Osteoblast (primary cell): ENCODE data around the gene SH3D21. TPM values are rescaled to one million over a fixed set of nuclear protein-coding genes. Genes with fewer than 3 reads are reported as not detected.

ENCODE experiments used
- DNase-seq: peaks from one replicate; pipeline ENCODE4 v3.0.0; 2011; ENCODE audit warnings: low spot score, mixed read lengths; ENCODE audit not compliant: insufficient read length; ENCODE audit errors: missing footprints
- H2AFZ ChIP-seq: 2 replicates; pipeline ENCODE4 v1.6.0; 2011; ENCODE audit warnings: mild to moderate bottlenecking, low read length
- H3K27ac ChIP-seq: 2 replicates; pipeline ENCODE4 v1.5.1; 2011; ENCODE audit warnings: mild to moderate bottlenecking, low read depth, low read length, moderate library complexity
- H3K27me3 ChIP-seq: 2 replicates; pipeline ENCODE4 v1.6.0; 2012; ENCODE audit warnings: mild to moderate bottlenecking, control low read depth, inconsistent platforms, low read length, moderate library complexity; ENCODE audit not compliant: insufficient read depth
- H3K36me3 ChIP-seq: 2 replicates; pipeline ENCODE4 v1.5.1; 2011; ENCODE audit warnings: mild to moderate bottlenecking, low read length, control low read depth, moderate library complexity; ENCODE audit not compliant: insufficient read depth
- H3K4me1 ChIP-seq: 2 replicates; pipeline ENCODE4 v1.5.1; 2011; ENCODE audit warnings: mild to moderate bottlenecking, low read length, control low read depth, moderate library complexity; ENCODE audit not compliant: insufficient read depth
- H3K4me2 ChIP-seq: 2 replicates; pipeline ENCODE4 v1.6.0; 2011; ENCODE audit warnings: mild to moderate bottlenecking, low read length; ENCODE audit not compliant: insufficient read depth
- H3K4me3 ChIP-seq: fragments of 200-600 bp; sonication (generic); 3 replicates; pipeline ENCODE4 v1.5.1; 2012; ENCODE audit warnings: mild to moderate bottlenecking, low read length, inconsistent platforms; ENCODE audit not compliant: insufficient read depth
- H3K79me2 ChIP-seq: 2 replicates; pipeline ENCODE4 v1.6.0; 2012; ENCODE audit warnings: mild to moderate bottlenecking, low read length, control low read depth, inconsistent platforms; ENCODE audit not compliant: insufficient read depth
- H3K9me3 ChIP-seq: 2 replicates; pipeline ENCODE4 v1.5.1; 2011; ENCODE audit warnings: low read depth, low read length, control low read depth
- H4K20me1 ChIP-seq: 2 replicates; pipeline ENCODE4 v1.6.0; 2012; ENCODE audit warnings: mild to moderate bottlenecking, low read length, control low read depth; ENCODE audit not compliant: insufficient read depth
- total RNA-seq: library from RNA; depleted of rRNA; stranded (reverse); fragments of >200 nt; gene quantifications from 2 replicates; pipeline ENCODE4 v1.2.3, GENCODE V29; 2012
- TF ChIP-seq, protein P1 (sequence below): IDR thresholded peaks from 2 replicates; pipeline ENCODE4 v1.5.1; 2011; ENCODE audit warnings: mild to moderate bottlenecking, low read depth, low read length, moderate library complexity; ENCODE audit errors: extremely low read depth

The SH3D21 gene
- total RNA-seq, 1 donor, result 2.2 TPM

GRCh38 chr1:36301220-36301619 is 4.9 kb upstream of the SH3D21 start:
- peaks cover 12% of the 10 kb centered on the region for H3K4me1 ChIP-seq
- peaks cover 8% of the 10 kb centered on the region for H3K79me2 ChIP-seq
- DNase-seq, result no peak
- no peak overlapping the region for H3K4me3 ChIP-seq
- H2AFZ ChIP-seq, result no peak overlapping the region
- H4K20me1 ChIP-seq, result peaks cover 23% of the 10 kb centered on the region
- H3K27me3 ChIP-seq, result no peaks in the 10 kb centered on the region
- no peak overlapping the region for H3K4me2 ChIP-seq
- TF ChIP-seq, protein P1, sequence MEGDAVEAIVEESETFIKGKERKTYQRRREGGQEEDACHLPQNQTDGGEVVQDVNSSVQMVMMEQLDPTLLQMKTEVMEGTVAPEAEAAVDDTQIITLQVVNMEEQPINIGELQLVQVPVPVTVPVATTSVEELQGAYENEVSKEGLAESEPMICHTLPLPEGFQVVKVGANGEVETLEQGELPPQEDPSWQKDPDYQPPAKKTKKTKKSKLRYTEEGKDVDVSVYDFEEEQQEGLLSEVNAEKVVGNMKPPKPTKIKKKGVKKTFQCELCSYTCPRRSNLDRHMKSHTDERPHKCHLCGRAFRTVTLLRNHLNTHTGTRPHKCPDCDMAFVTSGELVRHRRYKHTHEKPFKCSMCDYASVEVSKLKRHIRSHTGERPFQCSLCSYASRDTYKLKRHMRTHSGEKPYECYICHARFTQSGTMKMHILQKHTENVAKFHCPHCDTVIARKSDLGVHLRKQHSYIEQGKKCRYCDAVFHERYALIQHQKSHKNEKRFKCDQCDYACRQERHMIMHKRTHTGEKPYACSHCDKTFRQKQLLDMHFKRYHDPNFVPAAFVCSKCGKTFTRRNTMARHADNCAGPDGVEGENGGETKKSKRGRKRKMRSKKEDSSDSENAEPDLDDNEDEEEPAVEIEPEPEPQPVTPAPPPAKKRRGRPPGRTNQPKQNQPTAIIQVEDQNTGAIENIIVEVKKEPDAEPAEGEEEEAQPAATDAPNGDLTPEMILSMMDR, result no peak
- no peaks in the 10 kb centered on the region for H3K9me3 ChIP-seq
- peaks cover 79% of the 10 kb centered on the region for H3K36me3 ChIP-seq
- H3K27ac ChIP-seq, result peak overlapping the region; percentile 58

GRCh38 chr1:36303244-36303643 is 2.9 kb upstream of the SH3D21 start:
- peaks cover 61% of the 10 kb centered on the region for H3K36me3 ChIP-seq
- peaks cover 21% of the 10 kb centered on the region for H3K4me1 ChIP-seq
- DNase-seq, result no peak
- no peak overlapping the region for H3K4me2 ChIP-seq
- H3K27ac ChIP-seq, result no peak overlapping the region
- H3K27me3 ChIP-seq, result no peaks in the 10 kb centered on the region
- no peaks in the 10 kb centered on the region for H3K9me3 ChIP-seq
- TF ChIP-seq, protein P1, result no peak
- H3K79me2 ChIP-seq, result peaks cover 4% of the 10 kb centered on the region
- H2AFZ ChIP-seq, result no peak overlapping the region
- H3K4me3 ChIP-seq, result no peak overlapping the region
- H4K20me1 ChIP-seq, result peaks cover 23% of the 10 kb centered on the region

GRCh38 chr1:36303650-36304360 is 2.4 kb upstream of the SH3D21 start:
- H3K4me1 ChIP-seq, result peaks cover 21% of the 10 kb centered on the region
- peaks cover 55% of the 10 kb centered on the region for H3K36me3 ChIP-seq
- TF ChIP-seq, protein P1, result no peak
- peak; percentile 76 for DNase-seq
- H2AFZ ChIP-seq, result no peak overlapping the region
- no peak overlapping the region for H3K4me3 ChIP-seq
- peaks cover 23% of the 10 kb centered on the region for H4K20me1 ChIP-seq
- H3K79me2 ChIP-seq, result peaks cover 1% of the 10 kb centered on the region
- no peaks in the 10 kb centered on the region for H3K9me3 ChIP-seq
- no peak overlapping the region for H3K4me2 ChIP-seq
- no peak overlapping the region for H3K27ac ChIP-seq
- H3K27me3 ChIP-seq, result no peaks in the 10 kb centered on the region

DNA sequence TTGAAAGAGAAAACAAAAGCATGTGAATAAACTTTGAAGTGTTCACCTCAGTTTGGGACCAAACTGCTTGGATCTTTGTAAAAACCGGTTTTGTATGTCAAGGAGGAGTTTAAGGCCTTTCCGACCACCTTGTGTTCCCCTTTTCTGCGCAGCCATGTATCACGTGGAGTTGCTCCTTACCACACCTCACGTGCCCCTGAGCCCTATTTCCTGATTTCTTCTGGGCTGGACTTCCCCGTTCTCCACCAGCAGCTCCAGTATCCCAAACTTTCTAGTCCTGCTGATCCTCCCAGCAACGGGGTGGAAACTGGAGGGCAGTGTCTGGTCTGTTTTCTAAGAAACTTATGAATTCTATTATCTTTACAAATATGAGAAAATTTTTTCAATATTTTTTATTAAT is 1.6 kb upstream of the SH3D21 start:
- no peak overlapping the region for H3K27ac ChIP-seq
- peaks cover 54% of the 10 kb centered on the region for H3K36me3 ChIP-seq
- peaks cover 19% of the 10 kb centered on the region for H3K4me1 ChIP-seq
- H3K4me3 ChIP-seq, result no peak overlapping the region
- no peak overlapping the region for H3K4me2 ChIP-seq
- DNase-seq, result no peak
- no peaks in the 10 kb centered on the region for H3K27me3 ChIP-seq
- H3K79me2 ChIP-seq, result no peaks in the 10 kb centered on the region
- no peak overlapping the region for H2AFZ ChIP-seq
- TF ChIP-seq, protein P1, result no peak
- peaks cover 23% of the 10 kb centered on the region for H4K20me1 ChIP-seq
- no peaks in the 10 kb centered on the region for H3K9me3 ChIP-seq
